HepG2 (cell line): ENCODE data around the gene USP7. TPM values are rescaled to one million over a fixed set of nuclear protein-coding genes. Genes with fewer than 3 reads are reported as not detected.

Experiments used
- AKAP8 ChIP-seq: sonication (generic); formaldehyde crosslinking; IDR thresholded peaks from 2 replicates; pipeline ENCODE4 v1.5.1; 2020; ENCODE audit warnings: mild to moderate bottlenecking, missing genetic modification reagents
- EZH2 ChIP-seq: conservative IDR thresholded peaks from 2 replicates; pipeline ENCODE4 v1.6.1; 2012; ENCODE audit warnings: mild to moderate bottlenecking, low read depth, low read length, moderate library complexity
- HOXD1 ChIP-seq: sonication (generic); formaldehyde crosslinking; IDR thresholded peaks from 2 replicates; pipeline ENCODE4 v1.5.0; 2020; ENCODE audit warnings: missing genetic modification reagents
- MAF1 ChIP-seq: sonication (generic); formaldehyde crosslinking; IDR thresholded peaks from 2 replicates; pipeline ENCODE4 v1.5.0; 2020; ENCODE audit warnings: missing genetic modification reagents, borderline replicate concordance
- MAZ ChIP-seq, 2 experiments: sonication (generic) in 1 of 2; formaldehyde crosslinking in 1 of 2; IDR thresholded peaks; 2 replicates each; pipeline versions ENCODE4 v1.5.0 to v1.6.1; 2012 to 2020; ENCODE audit warnings: low read depth in 2 of 2, mild to moderate bottlenecking in 2 of 2, borderline replicate concordance in 1 of 2, improper control_type of control experiment in 1 of 2, low read length in 1 of 2, missing genetic modification reagents in 1 of 2, moderate library complexity in 1 of 2
- NFYB ChIP-seq: sonication (generic); formaldehyde crosslinking; IDR thresholded peaks from 2 replicates; pipeline ENCODE4 v1.4.0; 2020; ENCODE audit warnings: missing genetic modification reagents
- RBM22 ChIP-seq: fragments of 200-400 bp; formaldehyde crosslinking; optimal IDR thresholded peaks from 2 replicates; pipeline ENCODE3; 2017; ENCODE audit warnings: mild to moderate bottlenecking, low read length, moderate library complexity
- TEAD3 ChIP-seq: optimal IDR thresholded peaks from 2 replicates; pipeline ENCODE3; 2016; ENCODE audit warnings: borderline replicate concordance
- THAP9 ChIP-seq: sonication (generic); formaldehyde crosslinking; IDR thresholded peaks from 2 replicates; pipeline ENCODE4; 2020; ENCODE audit warnings: missing genetic modification reagents, mild to moderate bottlenecking, borderline replicate concordance
- ZBTB2 ChIP-seq: sonication (generic); formaldehyde crosslinking; IDR thresholded peaks from 2 replicates; pipeline ENCODE4 v1.8.0; 2022; ENCODE audit warnings: low read depth, missing genetic modification reagents
- ZNF280D ChIP-seq: sonication (generic); formaldehyde crosslinking; IDR thresholded peaks from 2 replicates; pipeline ENCODE4 v1.5.1; 2020; ENCODE audit warnings: mild to moderate bottlenecking, missing genetic modification reagents
- ZNF496 ChIP-seq: sonication (generic); formaldehyde crosslinking; IDR thresholded peaks from 2 replicates; pipeline ENCODE4 v1.8.1; 2023; ENCODE audit warnings: mild to moderate bottlenecking, moderate library complexity, missing genetic modification reagents; ENCODE audit not compliant: insufficient replicate concordance
- ZNF512B ChIP-seq: sonication (generic); formaldehyde crosslinking; IDR thresholded peaks from 2 replicates; pipeline ENCODE4 v1.5.1; 2020; ENCODE audit warnings: missing genetic modification reagents, mild to moderate bottlenecking, borderline replicate concordance
- ZNF543 ChIP-seq: sonication (generic); formaldehyde crosslinking; IDR thresholded peaks from 2 replicates; pipeline ENCODE4 v1.4.0; 2020; ENCODE audit warnings: mild to moderate bottlenecking, missing genetic modification reagents
- ZNF772 ChIP-seq: sonication (generic); formaldehyde crosslinking; IDR thresholded peaks from 2 replicates; pipeline ENCODE4 v1.5.0; 2020; ENCODE audit warnings: mild to moderate bottlenecking, missing genetic modification reagents
- polyA plus RNA-seq, 8 experiments: library from polyadenylated mRNA; depleted of rRNA in 3 of 8; stranded (reverse) in 7 of 8; unstranded in 1 of 8; fragments of >200 nt; fragmentation: Illumina TruSeq in 4 of 8; extraction: Trizol in 4 of 8; gene quantifications; 2 replicates each; pipeline versions ENCODE4 v1.2.1 to v1.2.3, GENCODE V29; 2011 to 2016; ENCODE audit warnings: low read depth in 4 of 8, missing spikeins in 1 of 8, mixed read lengths in 1 of 8; ENCODE audit not compliant: insufficient read depth in 1 of 8
- total RNA-seq, 5 experiments: library from RNA; depleted of rRNA; stranded (reverse); fragments of >200 nt; fragmentation: Illumina TruSeq; extraction: Trizol; gene quantifications; 2 replicates each; pipeline ENCODE4 v1.2.3, GENCODE V29; 2016; ENCODE audit warnings: low read depth in 1 of 5

The USP7 gene
- total and polyA plus RNA-seq, 2 of the 13 experiments (the other 11 are each of a cell fraction or from before 2014, with no cell fraction given): 52.5 to 173 TPM

- TF ChIP-seq MAZ (IDR thresholded peaks at IDR 0.05; ENCODE audit: borderline replicate concordance, low read depth, low read length) (peak; percentile 68; the same call in 1 of the 2 replicates), MAZ (CRISPR knock-in tag; IDR thresholded peaks at IDR 0.05; ENCODE audit: low read depth) (peak; percentile 74; the same call in 1 of the 2 replicates), MAF1 (CRISPR knock-in tag) (no peak), EZH2 (no peak), THAP9 (CRISPR knock-in tag) (peak; percentile 4; the same call in 1 of the 2 replicates), ZNF772 (CRISPR knock-in tag) (peak; percentile 86; the same call in 1 of the 2 replicates), ZBTB2 (no peak), ZNF280D (CRISPR knock-in tag) (peak; percentile 85; the same call in 1 of the 2 replicates), ZNF496 (CRISPR knock-in tag) (no peak), NFYB (peak; percentile 27; the same call in 1 of the 2 replicates), RBM22 (no peak), ZNF543 (peak; percentile 31; the same call in 1 of the 2 replicates), ZNF512B (no peak), HOXD1 (no peak; the same call in 1 of the 2 replicates), AKAP8 (CRISPR knock-in tag) (peak; percentile 83; the same call in 1 of the 2 replicates), TEAD3 (peak; percentile 83)
These were observed 97.4 kb downstream of the USP7 start (continued) for GRCh38 chr16:8866118-8866883.
